Measurements from ENCODE around the gene PARS2. TPM values are rescaled to one million over a fixed set of nuclear protein-coding genes. Genes with fewer than 3 reads are reported as not detected.

The PARS2 gene
- total RNA-seq, 2 donors from 2014 or later, result 3.9 to 4.0 TPM

GRCh38 chr1:54768093-54768492 lies 3.8 kb upstream of the PARS2 start:
- H3K27me3 ChIP-seq, result no peaks in the 10 kb centered on the region
- TF ChIP-seq, protein P1, sequence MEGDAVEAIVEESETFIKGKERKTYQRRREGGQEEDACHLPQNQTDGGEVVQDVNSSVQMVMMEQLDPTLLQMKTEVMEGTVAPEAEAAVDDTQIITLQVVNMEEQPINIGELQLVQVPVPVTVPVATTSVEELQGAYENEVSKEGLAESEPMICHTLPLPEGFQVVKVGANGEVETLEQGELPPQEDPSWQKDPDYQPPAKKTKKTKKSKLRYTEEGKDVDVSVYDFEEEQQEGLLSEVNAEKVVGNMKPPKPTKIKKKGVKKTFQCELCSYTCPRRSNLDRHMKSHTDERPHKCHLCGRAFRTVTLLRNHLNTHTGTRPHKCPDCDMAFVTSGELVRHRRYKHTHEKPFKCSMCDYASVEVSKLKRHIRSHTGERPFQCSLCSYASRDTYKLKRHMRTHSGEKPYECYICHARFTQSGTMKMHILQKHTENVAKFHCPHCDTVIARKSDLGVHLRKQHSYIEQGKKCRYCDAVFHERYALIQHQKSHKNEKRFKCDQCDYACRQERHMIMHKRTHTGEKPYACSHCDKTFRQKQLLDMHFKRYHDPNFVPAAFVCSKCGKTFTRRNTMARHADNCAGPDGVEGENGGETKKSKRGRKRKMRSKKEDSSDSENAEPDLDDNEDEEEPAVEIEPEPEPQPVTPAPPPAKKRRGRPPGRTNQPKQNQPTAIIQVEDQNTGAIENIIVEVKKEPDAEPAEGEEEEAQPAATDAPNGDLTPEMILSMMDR (IDR thresholded peaks at IDR 0.05), result no peak
- no peak for DNase-seq (ENCODE audit: low spot score)
- H3K4me1 ChIP-seq, result peaks cover 0 to 10% of the 10 kb centered on the region in 2 donors
- no peak overlapping the region for H3K4me3 ChIP-seq
- H3K36me3 ChIP-seq, result no peaks in the 10 kb centered on the region
- no peak overlapping the region for H3K27ac ChIP-seq
- H3K9me3 ChIP-seq, result no peaks in the 10 kb centered on the region

- Histone ChIP-seq H3K27ac (no peak overlapping the region), H3K9me3 (no peaks in the 10 kb centered on the region), H3K4me3 (no peak overlapping the region), H3K27me3 (no peaks in the 10 kb centered on the region), H3K4me1 (peaks cover 0 to 15% of the 10 kb centered on the region in 2 donors), H3K36me3 (no peaks in the 10 kb centered on the region)
- DNase-seq (ENCODE audit: low spot score), result no peak
- TF ChIP-seq, protein P1 (IDR thresholded peaks at IDR 0.05), result no peak
Observed at GRCh38 chr1:54767526-54767925, 3.2 kb upstream of the PARS2 start.

DNA sequence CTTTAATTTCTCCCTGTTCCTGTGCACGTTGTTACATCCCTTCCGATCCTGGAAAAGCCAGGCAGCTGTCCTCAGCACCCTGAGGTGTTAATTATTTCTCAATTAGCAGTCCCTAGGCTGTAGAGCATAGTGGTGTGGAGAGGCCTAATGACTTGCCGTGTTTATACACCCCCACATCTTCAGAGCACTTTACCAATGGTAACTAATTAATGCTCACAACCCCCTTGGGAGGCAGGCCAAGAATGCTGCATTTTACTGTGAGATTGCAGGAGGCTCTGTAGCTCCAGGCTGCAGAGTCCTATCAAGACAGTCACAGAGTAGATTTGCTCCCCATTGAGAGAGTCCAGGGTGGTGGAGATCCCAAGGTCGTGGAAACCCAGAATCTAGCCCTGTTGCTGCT lies 2.4 kb upstream of the PARS2 start:
- DNase-seq (ENCODE audit: low spot score), result no peak
- Histone ChIP-seq H3K4me1 (peaks cover 0 to 15% of the 10 kb centered on the region in 2 donors), H3K4me3 (no peak overlapping the region), H3K36me3 (no peaks in the 10 kb centered on the region), H3K9me3 (no peaks in the 10 kb centered on the region), H3K27me3 (no peaks in the 10 kb centered on the region), H3K27ac (no peak overlapping the region)
- TF ChIP-seq, protein P1 (IDR thresholded peaks at IDR 0.05), result no peak

DNA sequence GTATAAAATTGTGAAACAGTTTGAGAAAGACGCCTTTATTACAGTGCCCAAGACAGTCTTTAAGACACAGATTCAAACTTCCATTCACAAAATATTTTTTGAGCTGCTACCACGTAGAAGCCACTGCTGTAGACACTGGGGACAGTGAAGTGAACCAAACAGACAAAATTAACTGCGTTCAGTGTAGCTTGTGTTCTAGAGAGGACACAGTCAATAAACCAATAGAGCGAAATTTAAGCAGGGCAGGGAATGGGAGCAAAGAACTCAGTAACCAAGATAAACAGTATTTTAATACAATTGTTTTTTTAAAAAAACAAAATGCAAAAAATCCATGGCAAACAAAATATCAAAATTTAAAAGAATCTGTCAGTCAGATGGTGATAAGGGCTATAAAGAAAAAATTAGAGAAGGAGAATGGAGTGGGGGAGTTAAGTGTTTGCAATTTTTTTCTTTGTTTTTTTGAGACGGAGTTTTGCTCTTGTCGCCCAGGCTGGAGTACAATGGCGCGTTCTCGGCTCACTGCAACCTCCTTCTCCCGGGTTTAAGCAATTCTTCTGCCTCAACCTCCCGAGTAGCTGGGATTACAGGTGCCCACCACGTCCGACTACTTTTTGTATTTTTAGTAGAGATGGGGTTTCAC lies 719 bp upstream of the PARS2 start:
- H3K9me3 ChIP-seq, result no peaks in the 10 kb centered on the region
- TF ChIP-seq, protein P1 (IDR thresholded peaks at IDR 0.05), result no peak
- H3K27me3 ChIP-seq, result no peaks in the 10 kb centered on the region
- H3K27ac ChIP-seq, result peak overlapping the region; percentile 37 to 42
- DNase-seq (ENCODE audit: low spot score), result no peak
- H3K36me3 ChIP-seq, result no peaks in the 10 kb centered on the region
- H3K4me3 ChIP-seq, result peak overlapping the region; percentile 38 to 77
- peaks cover 0 to 15% of the 10 kb centered on the region in 2 donors for H3K4me1 ChIP-seq

DNA sequence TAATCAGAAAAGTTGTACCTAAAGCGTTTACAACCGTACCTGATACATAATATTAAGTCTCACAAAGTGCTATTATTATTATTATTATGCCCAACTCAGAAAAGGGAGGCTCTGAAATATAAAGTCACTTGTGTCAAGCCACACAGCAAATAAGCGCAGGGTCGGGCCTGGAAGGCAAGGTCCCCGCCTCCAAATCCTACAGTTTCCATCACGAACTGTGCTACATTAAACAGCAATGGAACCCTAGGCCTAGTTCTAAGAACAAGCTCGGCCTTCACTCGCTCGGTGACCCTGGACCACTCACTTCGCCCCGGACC lies 549 bp downstream of the PARS2 start:
- Histone ChIP-seq H3K9me3 (no peaks in the 10 kb centered on the region), H3K36me3 (no peaks in the 10 kb centered on the region), H3K4me1 (peaks cover 0 to 15% of the 10 kb centered on the region in 2 donors), H3K27me3 (no peaks in the 10 kb centered on the region), H3K27ac (peak overlapping the region; percentile 54 to 68), H3K4me3 (peak overlapping the region; percentile 77 to 89)
- no peak for DNase-seq (ENCODE audit: low spot score)
- TF ChIP-seq, protein P1 (IDR thresholded peaks at IDR 0.05), result no peak
